A673 (cell line): ENCODE data around the gene CADPS2. TPM values are rescaled to one million over a fixed set of nuclear protein-coding genes. Genes with fewer than 3 reads are reported as not detected.

Experiments used
- BruUV-seq: library from RNA; stranded (reverse); fragments of 400-500 nt; replicated peaks from 2 replicates; lab custom pipeline; 2021; lab: Mats Ljungman, UMichigan
- CTCF ChIA-PET: fragments of 300-600 bp; sonication (Branson Sonifier 250); formaldehyde crosslinking; loops from one replicate; lab custom pipeline; 2022; ENCODE audit warnings: antibody characterized with exemption; lab: Charles Lee
- POLR2A ChIA-PET: fragments of 300-600 bp; sonication (Branson Sonifier 250); formaldehyde crosslinking; loops from one replicate; lab custom pipeline; 2022; ENCODE audit warnings: antibody characterized with exemption; ENCODE audit not compliant: low non-redundant PET; lab: Charles Lee
- DNase-seq: peaks from one replicate; pipeline ENCODE4 v3.0.0-alpha.2; 2015; ENCODE audit warnings: low spot score
- H3K27ac ChIP-seq: fragments of 200-600 bp; sonication (generic); 2 replicates; pipeline ENCODE4 v1.5.1; 2016; ENCODE audit warnings: mixed run types, low read depth, mild to moderate bottlenecking, mixed read lengths, antibody characterized with exemption, low read length; ENCODE audit not compliant: poor library complexity, severe bottlenecking
- H3K27me3 ChIP-seq: fragments of 200-600 bp; sonication (generic); replicated peaks from 2 replicates; pipeline ENCODE4 v1.6.1; 2017; ENCODE audit warnings: mixed run types, low read depth, mild to moderate bottlenecking, mixed read lengths, antibody characterized with exemption, low read length; ENCODE audit not compliant: insufficient read depth, poor library complexity
- H3K36me3 ChIP-seq: fragments of 200-600 bp; sonication (generic); 2 replicates; pipeline ENCODE4 v1.6.1; 2016; ENCODE audit warnings: mixed run types, mild to moderate bottlenecking, mixed read lengths, antibody characterized with exemption, low read length; ENCODE audit not compliant: insufficient read depth, poor library complexity, severe bottlenecking
- H3K4me1 ChIP-seq: fragments of 200-600 bp; sonication (generic); 2 replicates; pipeline ENCODE4 v1.6.1; 2017; ENCODE audit warnings: mixed run types, mild to moderate bottlenecking, mixed read lengths, antibody characterized with exemption, low read length; ENCODE audit not compliant: insufficient read depth, poor library complexity, severe bottlenecking
- H3K4me3 ChIP-seq: fragments of 200-600 bp; sonication (generic); 2 replicates; pipeline ENCODE4 v1.5.1; 2016; ENCODE audit warnings: low read depth, mixed run types, mild to moderate bottlenecking, mixed read lengths, low read length; ENCODE audit not compliant: poor library complexity, severe bottlenecking
- H3K9me3 ChIP-seq: fragments of 200-600 bp; sonication (generic); 2 replicates; pipeline ENCODE4 v1.6.1; 2016; ENCODE audit warnings: mixed run types, low read depth, mild to moderate bottlenecking, mixed read lengths, antibody characterized with exemption, low read length; ENCODE audit not compliant: poor library complexity, severe bottlenecking
- CTCF ChIP-seq: fragments of 300-800, 200-600 bp; sonication (generic); conservative IDR thresholded peaks from 2 replicates; pipeline ENCODE4 v1.5.1; 2017; ENCODE audit warnings: low read depth, mild to moderate bottlenecking, antibody characterized with exemption, low read length, moderate library complexity, mixed read lengths
- EZH2 ChIP-seq: fragments of 200-600 bp; sonication (generic); IDR thresholded peaks from 2 replicates; pipeline ENCODE4 v1.6.1; 2017; ENCODE audit warnings: borderline replicate concordance, low read depth, mild to moderate bottlenecking, mixed read lengths, antibody characterized with exemption, low read length; ENCODE audit not compliant: poor library complexity, severe bottlenecking
- intact Hi-C: fragments of 100-400 bp; cut with micrococcal nuclease; formaldehyde crosslinking; loops from one replicate; pipeline ENCODE4 v1.10.0; 2022; ENCODE audit not compliant: unreplicated experiment
- total RNA-seq: library from RNA; stranded (reverse); gene quantifications from 2 replicates; pipeline ENCODE4 v1.2.3, GENCODE V29; 2021

Gene CADPS2
- total RNA-seq, 1 experiment from 2014 or later: 81.3 TPM

GRCh38 chr7:122354656-122355055 lies 531.6 kb downstream of the CADPS2 start:
- intact Hi-C loops: no loop called here
- no peaks in the 10 kb centered on the region for H3K36me3 ChIP-seq
- no peaks in the 10 kb centered on the region for H3K27me3 ChIP-seq
- no peak overlapping the region for H3K4me3 ChIP-seq
- no peaks in the 10 kb centered on the region for H3K4me1 ChIP-seq
- no TSS peak for BruUV-seq
- no peak for DNase-seq
- H3K9me3 ChIP-seq: no peaks in the 10 kb centered on the region
- POLR2A ChIA-PET: no interaction called here
- TF ChIP-seq CTCF: no peak
- no peak for TF ChIP-seq EZH2
- CTCF ChIA-PET: no interaction called here
- H3K27ac ChIP-seq: no peak overlapping the region

DNA sequence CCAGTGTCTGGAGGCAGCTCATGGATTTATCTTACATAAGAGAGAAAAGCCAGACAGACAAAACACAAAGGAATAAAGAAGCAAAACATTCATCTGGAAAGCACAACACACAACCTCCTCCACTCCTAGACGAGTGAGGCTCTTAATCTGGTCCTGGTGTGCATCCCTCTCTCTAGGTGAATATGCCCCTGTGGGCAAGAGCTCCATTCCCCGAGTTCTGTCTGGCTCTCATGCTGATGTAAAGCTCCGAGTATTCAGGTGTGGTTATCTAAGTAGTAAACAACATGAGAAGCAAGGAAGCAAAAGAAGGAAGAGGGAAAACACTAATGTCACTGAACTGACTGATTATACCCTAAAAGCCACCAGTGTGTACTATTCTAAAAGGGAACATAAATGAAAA lies 533.8 kb downstream of the CADPS2 start:
- BruUV-seq: no TSS peak
- CTCF ChIA-PET: no interaction called here
- POLR2A ChIA-PET: interaction anchor here (0.6 kb wide), 1 partner anchor 527 kb away, joined by 4 read pairs; no protein-coding TSS in a partner anchor

DNA sequence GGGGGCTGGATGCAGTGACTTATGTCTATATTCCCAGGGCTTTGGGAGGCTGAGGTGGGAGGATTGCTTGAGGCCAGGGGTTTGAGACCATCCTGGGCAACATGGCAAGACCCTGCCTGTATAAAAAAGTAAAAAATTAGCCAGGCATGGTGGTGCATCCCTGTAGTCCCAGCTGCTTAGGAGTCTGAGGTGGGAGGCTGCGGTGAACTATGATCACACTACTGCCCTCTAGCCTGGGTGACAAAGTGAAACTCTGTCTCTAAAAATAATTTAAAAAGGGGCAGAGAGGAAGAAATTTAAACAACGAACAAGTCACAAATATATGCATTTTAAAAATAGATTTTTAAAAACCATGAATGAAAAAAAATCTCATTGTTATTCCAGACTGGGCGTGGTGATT lies 535.6 kb downstream of the CADPS2 start:
- H3K27ac ChIP-seq: no peak overlapping the region
- ChIA-PET CTCF (no interaction called here), POLR2A (no interaction called here)
- H3K36me3 ChIP-seq: no peaks in the 10 kb centered on the region
- no peaks in the 10 kb centered on the region for H3K9me3 ChIP-seq
- no peaks in the 10 kb centered on the region for H3K4me1 ChIP-seq
- no peak for DNase-seq
- no peak overlapping the region for H3K4me3 ChIP-seq
- no TSS peak for BruUV-seq
- no peaks in the 10 kb centered on the region for H3K27me3 ChIP-seq
- intact Hi-C loops: no loop called here
- TF ChIP-seq CTCF (no peak), EZH2 (no peak)

More for the DNA sequence above, 533.8 kb downstream of the CADPS2 start:
- H3K9me3 ChIP-seq: no peaks in the 10 kb centered on the region
- intact Hi-C loops: no loop called here
- no peak for DNase-seq
- no peak overlapping the region for H3K27ac ChIP-seq
- no peaks in the 10 kb centered on the region for H3K27me3 ChIP-seq
- TF ChIP-seq EZH2 (no peak), CTCF (no peak)
- no peak overlapping the region for H3K4me3 ChIP-seq
- H3K36me3 ChIP-seq: no peaks in the 10 kb centered on the region
- no peaks in the 10 kb centered on the region for H3K4me1 ChIP-seq
